DOHH2 (cell line): ENCODE results near the gene IL33.

Source experiments
- H3F3A ChIP-seq: fragments of 200-600 bp; sonication (generic), shearing (Covaris generic); 2 replicates; pipeline ENCODE4 v1.6.0; 2016; ENCODE audit warnings: antibody characterized with exemption, mild to moderate bottlenecking; ENCODE audit not compliant: control insufficient read depth, insufficient read depth
- H3K27ac ChIP-seq: fragments of 200-600 bp; sonication (generic); 2 replicates; pipeline ENCODE4 v1.5.1; 2014; ENCODE audit warnings: low read depth, mild to moderate bottlenecking, low read length, moderate library complexity
- H3K27me3 ChIP-seq: fragments of 200-600 bp; sonication (generic); 2 replicates; pipeline ENCODE4 v1.6.1; 2014; ENCODE audit warnings: mild to moderate bottlenecking, low read length, mixed read lengths; ENCODE audit not compliant: control insufficient read depth
- H3K36me3 ChIP-seq: fragments of 200-600 bp; sonication (generic); 2 replicates; pipeline ENCODE4 v1.6.1; 2014; ENCODE audit warnings: mild to moderate bottlenecking, low read length, moderate library complexity, mixed read lengths; ENCODE audit not compliant: control insufficient read depth
- H3K4me1 ChIP-seq: fragments of 200-600 bp; sonication (generic); 2 replicates; pipeline ENCODE4 v1.6.1; 2014; ENCODE audit warnings: mild to moderate bottlenecking, low read length, mixed read lengths; ENCODE audit not compliant: control insufficient read depth
- H3K4me2 ChIP-seq: fragments of 200-600 bp; sonication (generic); 2 replicates; pipeline ENCODE4 v1.6.0; 2014; ENCODE audit warnings: mild to moderate bottlenecking, low read length, moderate library complexity
- H3K4me3 ChIP-seq: fragments of 200-600 bp; sonication (generic); 2 replicates; pipeline ENCODE4 v1.5.1; 2014; ENCODE audit warnings: mild to moderate bottlenecking, low read length, mixed read lengths
- H3K79me2 ChIP-seq: fragments of 200-600 bp; sonication (generic); 2 replicates; pipeline ENCODE4 v1.6.1; 2014; ENCODE audit warnings: mild to moderate bottlenecking, low read length, mixed read lengths; ENCODE audit not compliant: control insufficient read depth
- H3K9me2 ChIP-seq: fragments of 200-600 bp; sonication (generic); replicated peaks from 2 replicates; pipeline ENCODE4 v1.6.1; 2014; ENCODE audit warnings: mild to moderate bottlenecking, low read length, mixed read lengths; ENCODE audit not compliant: control insufficient read depth
- H3K9me3 ChIP-seq: fragments of 200-600 bp; sonication (generic); 2 replicates; pipeline ENCODE4 v1.6.1; 2014; ENCODE audit warnings: antibody characterized with exemption, low read length, mixed read lengths; ENCODE audit not compliant: control insufficient read depth, insufficient read depth
- H4K20me1 ChIP-seq: fragments of 200-600 bp; sonication (generic); 2 replicates; pipeline ENCODE4 v1.6.0; 2014; ENCODE audit warnings: low read depth, mild to moderate bottlenecking, antibody characterized with exemption, low read length, moderate library complexity; ENCODE audit not compliant: control insufficient read depth, insufficient read depth
- EZH2phosphoT487 ChIP-seq: fragments of 200-600 bp; sonication (generic); IDR thresholded peaks from 2 replicates; pipeline ENCODE4 v1.6.1; 2017; ENCODE audit warnings: borderline replicate concordance, mild to moderate bottlenecking, antibody characterized with exemption, low read length, moderate library complexity, mixed read lengths
- TF ChIP-seq, protein P1 (sequence below): fragments of 200-600 bp; sonication (generic); IDR thresholded peaks from one replicate; pipeline ENCODE4 v1.5.1; 2014; ENCODE audit warnings: antibody characterized with exemption, mild to moderate bottlenecking, low read depth, low read length; ENCODE audit not compliant: poor library complexity, severe bottlenecking

The IL33 gene

DNA sequence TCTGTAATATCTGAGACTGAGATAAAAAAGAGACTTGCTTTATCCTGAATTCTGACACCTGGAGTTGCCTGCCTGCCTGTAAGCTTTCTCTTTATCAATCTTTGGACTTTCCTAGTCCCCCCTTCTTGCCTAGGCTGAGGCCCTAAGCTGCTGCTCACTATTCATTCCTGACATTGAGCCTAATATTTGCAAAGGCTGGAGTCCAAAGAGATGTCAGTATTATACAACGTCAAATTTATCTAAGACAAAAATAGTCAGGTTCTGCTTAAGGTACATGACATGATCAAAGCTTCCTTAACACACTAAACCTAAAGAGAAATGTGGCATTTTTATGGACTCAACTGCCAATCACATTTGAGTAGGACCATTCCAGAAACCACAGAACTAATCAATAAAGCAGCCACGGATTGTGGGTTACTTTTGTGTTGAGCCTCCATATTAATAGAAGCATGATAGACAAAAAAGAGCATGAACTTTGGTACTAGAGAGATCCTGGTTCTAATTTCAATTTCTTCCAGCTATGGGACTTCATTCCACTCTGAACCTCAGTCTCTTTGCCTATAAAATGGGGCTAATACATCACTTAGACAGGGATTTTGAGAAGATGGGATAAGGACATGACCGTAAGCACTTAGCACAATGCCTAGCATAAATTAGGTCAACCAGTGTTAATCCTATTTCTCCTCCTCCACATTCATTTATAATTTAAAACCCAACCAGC lies 56.1 kb downstream of the IL33 start:
- no peak overlapping the region for H3K4me2 ChIP-seq
- no peaks in the 10 kb centered on the region for H3K9me2 ChIP-seq
- H3K79me2 ChIP-seq = no peaks in the 10 kb centered on the region
- no peaks in the 10 kb centered on the region for H3K9me3 ChIP-seq
- 0 out of 2 replicates have a peak, but pooled peaks cover 2% of the 10 kb centered on the region for H3K27me3 ChIP-seq
- H3K27ac ChIP-seq = no peak overlapping the region
- no peaks in the 10 kb centered on the region for H4K20me1 ChIP-seq
- no peak overlapping the region for H3K4me3 ChIP-seq
- H3F3A ChIP-seq = no peaks in the 10 kb centered on the region
- H3K4me1 ChIP-seq = no peaks in the 10 kb centered on the region
- H3K36me3 ChIP-seq = no peaks in the 10 kb centered on the region
- TF ChIP-seq, protein P1, sequence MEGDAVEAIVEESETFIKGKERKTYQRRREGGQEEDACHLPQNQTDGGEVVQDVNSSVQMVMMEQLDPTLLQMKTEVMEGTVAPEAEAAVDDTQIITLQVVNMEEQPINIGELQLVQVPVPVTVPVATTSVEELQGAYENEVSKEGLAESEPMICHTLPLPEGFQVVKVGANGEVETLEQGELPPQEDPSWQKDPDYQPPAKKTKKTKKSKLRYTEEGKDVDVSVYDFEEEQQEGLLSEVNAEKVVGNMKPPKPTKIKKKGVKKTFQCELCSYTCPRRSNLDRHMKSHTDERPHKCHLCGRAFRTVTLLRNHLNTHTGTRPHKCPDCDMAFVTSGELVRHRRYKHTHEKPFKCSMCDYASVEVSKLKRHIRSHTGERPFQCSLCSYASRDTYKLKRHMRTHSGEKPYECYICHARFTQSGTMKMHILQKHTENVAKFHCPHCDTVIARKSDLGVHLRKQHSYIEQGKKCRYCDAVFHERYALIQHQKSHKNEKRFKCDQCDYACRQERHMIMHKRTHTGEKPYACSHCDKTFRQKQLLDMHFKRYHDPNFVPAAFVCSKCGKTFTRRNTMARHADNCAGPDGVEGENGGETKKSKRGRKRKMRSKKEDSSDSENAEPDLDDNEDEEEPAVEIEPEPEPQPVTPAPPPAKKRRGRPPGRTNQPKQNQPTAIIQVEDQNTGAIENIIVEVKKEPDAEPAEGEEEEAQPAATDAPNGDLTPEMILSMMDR = no peak
- no peak for TF ChIP-seq EZH2phosphoT487

DNA sequence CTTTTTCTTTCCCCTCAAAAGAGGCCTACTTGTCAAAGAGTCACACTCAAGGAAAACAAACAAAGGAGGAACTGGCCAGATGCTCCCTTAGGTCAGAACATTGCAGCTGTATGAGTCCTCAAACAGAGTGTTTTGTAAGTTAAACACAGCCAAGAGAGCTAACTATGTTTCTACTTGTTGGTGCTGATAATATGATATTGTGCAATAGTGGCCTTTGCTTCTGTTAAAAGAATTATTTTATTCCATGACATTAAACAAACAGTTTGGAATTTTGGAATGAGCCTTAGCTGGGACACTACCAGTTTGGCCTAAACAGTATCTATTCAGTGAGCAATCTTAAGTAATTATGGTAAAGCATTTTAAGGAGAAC lies 56.6 kb downstream of the IL33 start:
- Histone ChIP-seq H3K4me3 (no peak overlapping the region), H3K4me2 (no peak overlapping the region), H3K36me3 (no peaks in the 10 kb centered on the region), H3F3A (no peaks in the 10 kb centered on the region), H3K4me1 (no peaks in the 10 kb centered on the region), H3K9me2 (no peaks in the 10 kb centered on the region), H3K27ac (no peak overlapping the region), H3K9me3 (no peaks in the 10 kb centered on the region), H3K79me2 (no peaks in the 10 kb centered on the region), H3K27me3 (0 out of 2 replicates have a peak, but pooled peaks cover 2% of the 10 kb centered on the region), H4K20me1 (no peaks in the 10 kb centered on the region)
- TF ChIP-seq, protein P1 = no peak
- no peak for TF ChIP-seq EZH2phosphoT487

DNA sequence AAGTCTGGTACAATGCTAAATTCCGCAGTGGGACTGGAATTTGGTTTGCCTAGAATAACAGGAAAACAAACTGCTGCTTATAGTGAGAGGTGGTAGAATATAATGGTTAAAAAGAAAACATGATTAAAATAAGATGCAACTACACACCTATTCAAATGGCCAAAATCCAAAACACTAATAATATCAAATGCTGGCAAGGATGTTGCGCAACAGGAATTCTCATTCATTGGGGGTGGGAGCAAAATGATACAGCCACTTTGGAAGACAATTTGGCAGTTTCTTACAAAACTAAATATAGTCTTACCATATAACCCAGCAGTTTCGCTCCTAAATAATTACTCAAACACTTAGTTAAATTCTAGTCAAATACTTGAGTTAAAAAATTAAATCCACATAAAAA lies 61.8 kb downstream of the IL33 start:
- no peaks in the 10 kb centered on the region for H3K79me2 ChIP-seq
- no peaks in the 10 kb centered on the region for H3K9me2 ChIP-seq
- H3K9me3 ChIP-seq = no peaks in the 10 kb centered on the region
- H4K20me1 ChIP-seq = no peaks in the 10 kb centered on the region
- no peaks in the 10 kb centered on the region for H3K4me1 ChIP-seq
- no peaks in the 10 kb centered on the region for H3F3A ChIP-seq
- no peaks in the 10 kb centered on the region for H3K27me3 ChIP-seq
- H3K36me3 ChIP-seq = no peaks in the 10 kb centered on the region
- no peak overlapping the region for H3K4me3 ChIP-seq
- no peak overlapping the region for H3K27ac ChIP-seq
- H3K4me2 ChIP-seq = no peak overlapping the region
- no peak for TF ChIP-seq EZH2phosphoT487
- TF ChIP-seq, protein P1 = no peak
